NCI-H510A treated with DMSO at 0.1 percent for 48 hours (cell line): Measurements from ENCODE around the gene PNKP.
"Not testable (repeated sequence)": the region's sequence is repeated elsewhere in the genome, so short reads cannot be mapped to it uniquely, and the experiment has no call there.

Source experiments
- DNase-seq: peaks from one replicate; lab custom pipeline; 2025; lab: John Stamatoyannopoulos, UW

The PNKP gene

DNA sequence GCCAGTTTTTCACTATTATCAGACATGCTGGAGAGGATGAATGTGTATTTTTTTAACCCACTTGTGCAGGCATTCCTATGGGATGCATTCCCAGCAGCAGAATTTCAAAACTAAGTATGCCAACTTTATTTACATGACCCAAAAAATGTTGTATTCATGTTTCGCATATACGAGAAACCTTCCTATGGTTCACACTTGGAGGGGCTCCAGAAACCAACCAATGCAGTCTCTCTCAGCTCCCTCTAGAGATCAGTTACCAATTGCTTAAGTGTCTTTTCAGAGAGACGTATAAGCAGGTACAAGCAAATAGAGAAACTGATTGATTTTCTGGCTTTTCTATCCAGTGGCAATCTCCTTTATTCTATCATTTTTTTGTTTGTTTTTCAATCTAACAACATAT lies 22.0 kb downstream of the PNKP start:
- no peak for DNase-seq

DNA sequence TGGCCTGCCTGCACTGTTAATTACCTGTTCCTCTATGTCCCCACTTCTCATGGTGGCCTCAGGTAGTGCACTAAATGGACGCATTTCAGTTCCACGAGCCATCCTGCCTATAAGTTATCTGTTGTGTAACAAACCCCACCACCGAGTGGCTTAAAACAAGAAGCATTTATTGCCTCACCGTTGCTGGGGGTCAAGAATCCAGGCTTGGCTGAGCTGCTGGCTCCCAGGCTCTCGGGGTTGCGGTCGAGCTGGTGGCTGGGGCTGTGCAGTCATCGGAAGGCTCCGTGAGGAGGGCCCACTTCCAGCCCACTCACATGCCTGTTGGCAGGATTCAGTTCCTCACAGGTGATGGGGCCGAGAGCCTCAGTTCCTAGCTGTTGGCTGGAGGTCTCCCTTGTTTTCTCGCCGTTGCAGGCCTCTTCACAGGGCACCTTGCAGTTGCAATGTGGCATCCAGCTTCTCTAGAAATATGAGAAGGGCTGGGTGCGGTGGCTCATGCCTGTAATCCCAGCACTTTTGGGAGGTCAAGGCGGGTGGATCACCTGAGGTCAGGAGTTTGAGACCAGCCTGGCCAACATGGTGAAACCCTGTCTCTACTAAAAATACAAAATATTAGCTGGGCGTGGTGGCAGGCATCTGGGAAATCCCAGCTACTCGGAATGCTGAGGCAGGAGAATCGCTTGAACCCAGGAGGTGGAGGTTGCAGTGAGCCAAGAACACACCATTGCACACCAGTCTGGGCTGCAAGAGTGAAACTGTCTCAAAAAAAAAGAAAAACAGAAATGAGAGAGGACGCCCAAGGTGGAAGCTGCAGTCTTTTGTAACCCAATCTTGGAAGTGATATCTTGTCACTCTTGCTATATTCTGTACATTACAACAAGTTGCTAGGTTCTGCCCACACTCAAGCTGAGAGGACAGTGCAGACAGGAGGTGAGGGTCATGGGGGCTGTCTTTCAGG lies 23.0 kb downstream of the PNKP start:
- no peak for DNase-seq

- no peak for DNase-seq
Observed at GRCh38 chr19:49843265-49843664, 24.1 kb downstream of the PNKP start.

DNA sequence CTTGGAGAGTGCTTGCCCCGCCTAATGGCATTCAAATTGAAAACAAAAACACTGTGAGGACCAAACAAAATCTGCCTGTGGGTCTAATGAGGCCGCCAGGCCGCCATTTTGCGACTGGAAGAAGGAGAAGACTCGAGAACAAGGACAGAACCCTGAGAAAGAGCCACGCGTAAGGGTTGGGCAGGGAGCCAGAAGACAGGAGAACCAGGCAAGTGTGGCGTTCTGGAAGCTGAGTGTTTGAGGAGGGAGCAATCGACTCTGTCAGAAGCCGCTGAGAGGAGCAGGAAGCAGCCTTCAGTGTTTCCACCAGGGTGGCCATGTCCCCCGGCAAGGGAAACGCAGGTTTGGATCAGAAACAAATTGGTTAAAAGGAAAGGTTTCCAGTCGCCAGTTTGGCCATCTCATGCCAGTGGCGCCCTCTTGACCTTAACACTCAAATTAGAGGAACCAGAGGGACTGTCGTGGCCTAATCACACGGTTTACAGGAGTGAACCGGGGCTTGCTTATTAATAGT lies 26.6 kb downstream of the PNKP start:
- no peak for DNase-seq

GRCh38 chr19:49840321-49840720 lies 27.1 kb downstream of the PNKP start:
- no peak for DNase-seq

DNA sequence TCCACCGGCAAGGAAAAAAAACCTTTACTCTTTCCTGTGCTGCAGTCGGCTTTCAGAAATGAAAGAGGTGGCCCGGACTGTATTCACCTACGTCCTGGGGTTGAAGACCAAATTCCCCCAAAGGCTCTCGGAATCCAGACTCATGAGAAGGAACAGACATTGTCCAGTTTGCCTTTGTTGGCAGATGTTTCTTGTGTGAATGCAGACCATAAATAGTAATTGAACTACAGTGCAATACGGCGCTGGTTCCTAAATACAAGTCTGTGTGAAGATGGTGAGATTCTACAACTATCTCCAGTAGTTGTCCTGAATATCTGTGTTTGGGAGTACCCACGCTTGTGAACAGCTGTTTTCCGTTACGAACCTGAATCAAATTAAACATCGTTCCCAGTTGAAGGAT lies 27.7 kb downstream of the PNKP start:
- DNase-seq, result no peak

- no peak for DNase-seq
Observed at GRCh38 chr19:49838885-49839588, 28.3 kb downstream of the PNKP start.

- DNase-seq, result no peak
Observed at GRCh38 chr19:49837425-49837824, 30.0 kb downstream of the PNKP start.

GRCh38 chr19:49837009-49837310 lies 30.4 kb downstream of the PNKP start:
- no peak for DNase-seq

DNA sequence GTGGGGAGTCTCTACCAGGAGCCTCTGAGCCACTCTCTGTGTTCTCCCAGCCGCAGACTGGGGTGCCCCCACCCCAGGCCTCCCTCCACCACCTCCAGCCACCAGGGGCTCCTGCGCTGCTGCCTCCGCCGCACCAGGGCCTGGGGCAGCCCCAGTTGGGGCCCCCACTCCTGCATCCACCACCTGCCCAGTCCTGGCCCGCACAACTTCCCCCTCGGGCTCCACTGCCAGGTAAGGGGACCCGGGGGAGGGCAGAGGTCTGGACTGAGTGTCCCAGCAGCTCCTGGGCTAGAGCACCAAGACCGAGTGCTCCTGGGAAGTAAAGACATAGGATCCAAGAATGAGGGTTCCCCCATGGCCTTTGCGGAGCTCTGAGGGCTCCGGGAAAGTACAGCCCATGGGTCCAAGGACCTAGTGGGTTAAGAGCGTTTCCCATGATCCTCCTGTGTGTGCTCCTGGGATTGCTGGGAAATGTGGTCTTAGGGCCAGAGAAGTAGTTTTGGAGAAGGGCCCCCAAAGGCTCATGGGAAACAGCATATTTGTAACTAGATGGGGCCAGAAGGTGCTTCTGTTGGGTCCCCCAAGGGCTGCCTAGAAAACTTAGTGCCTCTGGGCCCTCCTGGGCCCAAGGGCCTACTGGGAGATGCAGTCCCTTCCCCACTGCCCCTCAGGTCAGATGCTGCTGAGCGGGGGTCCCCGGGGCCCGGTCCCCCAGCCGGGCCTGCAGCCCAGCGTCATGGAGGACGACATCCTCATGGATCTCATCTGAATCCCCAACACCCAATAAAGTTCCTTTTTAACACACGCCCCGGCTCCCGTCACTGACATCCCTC lies 31.0 kb downstream of the PNKP start:
- DNase-seq, result no peak

- DNase-seq, result no peak
Observed at GRCh38 chr19:49835562-49835961, 31.8 kb downstream of the PNKP start.

- no peak for DNase-seq
Observed at GRCh38 chr19:49833599-49833998, 33.8 kb downstream of the PNKP start.

- no peak for DNase-seq
Observed at GRCh38 chr19:49832556-49832955, 34.8 kb downstream of the PNKP start.

DNA sequence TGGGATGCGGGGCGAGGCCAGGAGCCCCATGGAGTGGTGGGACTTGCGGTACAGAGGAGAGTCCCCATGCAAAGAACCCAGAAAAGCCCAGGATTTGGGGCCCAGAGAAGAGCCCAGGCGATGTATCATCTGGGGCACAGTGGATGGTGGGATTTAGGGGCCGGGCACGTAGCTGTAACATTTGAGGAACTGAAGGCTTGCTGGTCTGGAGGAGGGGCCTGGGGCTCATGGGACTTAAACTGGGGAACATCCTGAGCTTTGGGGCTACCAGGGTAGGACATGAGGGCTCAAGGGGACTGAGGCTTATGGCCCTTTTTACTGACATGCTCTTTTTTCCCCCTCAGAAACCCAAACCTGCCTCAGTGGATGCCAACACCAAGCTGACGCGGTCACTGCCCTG lies 35.8 kb downstream of the PNKP start:
- no peak for DNase-seq

DNA sequence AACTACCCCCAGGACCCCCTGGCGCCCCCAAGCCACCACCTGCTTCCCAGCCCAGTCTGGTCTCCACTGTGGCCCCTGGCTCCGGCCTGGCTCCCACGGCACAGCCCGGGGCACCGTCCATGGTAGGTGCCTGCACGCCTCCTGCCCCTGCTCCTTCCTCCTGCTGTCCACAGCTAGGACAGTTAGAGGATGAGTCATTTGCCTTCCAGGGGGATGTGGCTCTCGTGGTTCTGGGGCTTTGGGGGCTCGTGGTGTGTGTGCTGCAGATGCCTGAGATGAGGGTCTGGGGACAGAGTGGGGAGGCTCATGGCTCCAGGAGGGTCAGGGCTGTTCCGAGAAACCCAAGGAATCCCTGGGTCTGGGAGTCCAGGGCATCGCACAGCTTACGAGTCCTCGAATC lies 36.6 kb downstream of the PNKP start:
- DNase-seq, result no peak

DNA sequence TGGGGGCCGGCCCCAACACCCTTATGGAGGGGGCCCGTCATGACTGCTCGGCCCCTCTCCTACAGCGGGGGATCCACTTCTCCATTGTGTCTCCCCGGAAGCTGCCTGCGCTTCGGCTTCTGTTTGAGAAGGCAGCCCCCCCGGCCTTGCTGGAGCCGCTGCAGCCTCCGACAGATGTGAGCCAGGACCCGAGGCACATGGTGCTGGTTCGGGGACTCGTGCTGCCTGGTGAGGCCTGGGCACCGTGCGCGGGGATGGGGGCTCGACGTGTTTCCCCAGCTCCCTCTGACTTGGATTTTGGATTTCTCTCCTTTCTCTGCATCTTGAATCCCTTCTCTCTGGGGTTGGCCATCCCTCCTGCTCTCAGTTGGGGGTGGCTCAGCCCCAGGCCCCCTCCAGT lies 37.7 kb downstream of the PNKP start:
- DNase-seq, result no peak

DNA sequence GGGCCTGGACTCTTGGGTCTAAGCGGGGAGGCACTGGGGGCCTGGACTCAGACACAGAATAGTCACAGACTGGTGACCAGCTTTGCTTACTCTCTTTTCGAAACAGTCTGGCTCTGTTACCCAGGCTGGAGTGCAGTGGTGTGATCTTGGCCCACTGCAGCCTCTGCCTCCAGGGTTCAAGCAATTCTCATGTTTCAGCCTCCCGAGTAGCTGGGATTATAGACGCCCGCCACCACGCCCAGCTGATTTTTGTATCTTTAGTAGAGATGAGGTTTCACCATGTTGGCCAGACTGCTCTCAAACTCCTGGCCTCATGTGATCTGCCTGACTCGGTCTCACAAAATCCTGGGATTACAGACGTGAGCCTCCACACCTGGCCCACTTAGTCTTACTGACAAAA lies 38.2 kb downstream of the PNKP start:
- DNase-seq, result no peak

GRCh38 chr19:49827034-49827433 lies 40.3 kb downstream of the PNKP start:
- no peak for DNase-seq

DNA sequence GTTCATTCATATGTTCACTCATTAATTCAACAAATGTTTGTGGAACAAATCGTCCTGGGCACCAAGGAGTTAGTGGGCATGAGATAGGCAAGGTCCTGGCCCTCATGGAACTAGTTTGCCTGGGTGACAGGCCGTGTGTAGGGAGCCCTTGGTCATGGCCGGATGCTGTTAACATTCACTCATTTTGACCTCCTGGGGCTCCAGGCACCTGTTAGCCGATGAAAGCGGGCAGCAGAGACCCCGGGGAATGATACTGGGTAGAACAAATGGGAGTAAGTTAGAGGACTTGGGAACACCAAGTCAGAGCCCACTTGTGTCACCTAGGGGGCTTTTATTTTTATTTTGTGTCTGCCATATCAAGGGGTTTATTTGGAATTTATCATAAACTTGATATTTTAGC lies 42.7 kb downstream of the PNKP start:
- no peak for DNase-seq

DNA sequence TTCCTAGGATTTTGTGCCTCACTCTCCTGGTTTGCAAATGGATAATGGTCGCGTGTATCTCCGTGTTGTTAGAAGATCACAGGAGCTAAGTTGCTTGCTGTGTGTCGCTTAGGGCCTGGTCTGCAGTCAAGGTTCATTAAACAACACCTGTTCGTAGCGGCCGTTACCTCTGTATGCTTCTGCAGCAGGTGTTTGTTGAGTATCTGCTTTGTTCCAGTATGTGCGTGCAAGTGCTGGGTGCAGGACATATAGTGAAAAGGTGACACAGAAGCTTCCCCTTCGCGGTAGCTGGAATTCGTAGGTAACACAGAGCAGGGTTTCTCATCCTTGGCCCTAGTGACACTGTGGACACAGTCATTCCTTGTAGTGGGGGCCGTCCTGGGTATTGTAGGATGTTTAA lies 43.9 kb downstream of the PNKP start:
- DNase-seq, result peak; percentile 98

- peak; percentile 81 for DNase-seq
Observed at GRCh38 chr19:49820125-49820524, 47.3 kb downstream of the PNKP start.

DNA sequence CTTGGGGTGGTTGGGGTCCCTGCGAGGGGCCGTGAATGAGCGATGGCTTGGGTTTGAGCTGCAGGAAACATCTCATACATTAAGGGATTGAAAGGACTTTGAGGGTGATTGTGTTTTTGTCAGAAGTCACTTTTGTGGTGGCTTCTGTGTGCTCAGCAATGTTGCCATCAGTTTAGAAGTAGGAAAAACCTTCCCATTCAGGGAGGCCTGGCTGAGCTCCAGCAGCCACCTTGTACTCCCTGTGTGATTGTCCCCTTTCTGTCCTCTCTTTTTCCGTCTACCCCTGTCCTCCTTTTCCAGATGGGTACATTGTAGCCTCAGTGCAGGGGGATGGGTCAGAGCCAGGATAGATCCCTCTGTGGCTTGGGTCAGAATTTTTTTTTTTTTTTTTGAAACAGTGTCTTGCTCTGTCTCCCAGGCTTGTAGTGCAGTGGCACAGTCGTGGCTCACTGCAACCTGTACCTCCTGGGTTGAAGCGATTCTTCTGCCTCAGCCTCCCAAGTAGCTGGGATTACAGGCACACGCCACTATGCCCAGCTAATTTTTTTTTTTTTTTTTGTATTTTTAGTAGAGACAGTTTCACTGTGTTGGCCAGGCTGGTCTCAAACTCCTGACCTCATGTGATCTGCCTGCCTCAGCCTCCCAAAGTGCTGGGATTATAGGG lies 47.8 kb downstream of the PNKP start:
- not testable (repeated sequence) for DNase-seq
